GM12878 (cell line): ENCODE measurements around the gene COL4A4.

Source experiments
- HDAC6 ChIP-seq: fragments of 200-600 bp; sonication (generic); IDR thresholded peaks from one replicate; pipeline ENCODE4 v1.8.0; 2017; ENCODE audit warnings: antibody characterized with exemption; ENCODE audit not compliant: unreplicated experiment
- NFYA ChIP-seq: IDR thresholded peaks from 2 replicates; pipeline ENCODE4 v1.6.1; 2011; ENCODE audit warnings: low read depth, mild to moderate bottlenecking, low read length, improper control_type of control experiment, borderline replicate concordance
- SMC3 ChIP-seq: IDR thresholded peaks from 2 replicates; pipeline ENCODE4 v1.6.1; 2011; ENCODE audit warnings: low read length, improper control_type of control experiment, borderline replicate concordance
- STAT1 ChIP-seq: fragments of 450-650 bp; conservative IDR thresholded peaks from 2 replicates; pipeline ENCODE4 v1.6.1; 2014; ENCODE audit warnings: antibody characterized with exemption, mild to moderate bottlenecking
- TF ChIP-seq, protein P1 (sequence below): fragments of 450-650 bp; IDR thresholded peaks from 2 replicates; pipeline ENCODE4 v1.6.1; 2017; ENCODE audit warnings: mild to moderate bottlenecking, moderate library complexity
- TF ChIP-seq, protein P2 (sequence below): fragments of 450-650 bp; formaldehyde crosslinking; IDR thresholded peaks from 2 replicates; pipeline ENCODE4 v1.4.0; 2022; ENCODE audit warnings: mild to moderate bottlenecking, moderate library complexity
- TF ChIP-seq, protein P3 (sequence below), 3 experiments: IDR thresholded peaks in 2 of 3; conservative IDR thresholded peaks in 1 of 3; 2 replicates each; pipeline ENCODE4 v1.5.1; 2011; ENCODE audit warnings: low read depth in 3 of 3, low read length in 3 of 3, mild to moderate bottlenecking in 3 of 3, control low read depth in 2 of 3, moderate library complexity in 2 of 3, inconsistent platforms in 1 of 3, mixed read lengths in 1 of 3; ENCODE audit not compliant: control insufficient read depth in 2 of 3, insufficient read depth in 1 of 3; ENCODE audit errors: extremely low read depth in 1 of 3
- TF ChIP-seq, protein P4 (sequence below): IDR thresholded peaks from 2 replicates; pipeline ENCODE4 v1.6.1; 2012; ENCODE audit warnings: low read length, inconsistent platforms

DNA sequence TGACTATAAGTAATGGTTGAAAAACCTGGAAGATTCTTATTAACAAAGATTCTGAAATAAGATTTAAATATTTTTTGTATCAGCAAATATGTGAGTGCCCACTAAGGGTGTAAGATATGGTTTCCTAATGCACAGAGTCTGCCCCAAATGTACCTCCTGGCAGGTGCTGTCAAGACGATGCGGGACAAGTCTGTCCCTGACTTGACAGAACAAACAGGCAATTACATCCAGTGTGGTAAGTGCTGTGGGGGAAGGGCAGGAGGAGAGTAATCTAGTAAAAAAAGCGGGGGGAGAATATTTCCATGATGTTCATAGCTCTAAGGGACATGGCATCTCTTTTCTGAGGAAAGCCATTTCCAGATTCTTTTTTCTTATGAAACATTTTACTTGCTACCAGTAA lies 127.5 kb downstream of the COL4A4 start:
- TF ChIP-seq, protein P1, sequence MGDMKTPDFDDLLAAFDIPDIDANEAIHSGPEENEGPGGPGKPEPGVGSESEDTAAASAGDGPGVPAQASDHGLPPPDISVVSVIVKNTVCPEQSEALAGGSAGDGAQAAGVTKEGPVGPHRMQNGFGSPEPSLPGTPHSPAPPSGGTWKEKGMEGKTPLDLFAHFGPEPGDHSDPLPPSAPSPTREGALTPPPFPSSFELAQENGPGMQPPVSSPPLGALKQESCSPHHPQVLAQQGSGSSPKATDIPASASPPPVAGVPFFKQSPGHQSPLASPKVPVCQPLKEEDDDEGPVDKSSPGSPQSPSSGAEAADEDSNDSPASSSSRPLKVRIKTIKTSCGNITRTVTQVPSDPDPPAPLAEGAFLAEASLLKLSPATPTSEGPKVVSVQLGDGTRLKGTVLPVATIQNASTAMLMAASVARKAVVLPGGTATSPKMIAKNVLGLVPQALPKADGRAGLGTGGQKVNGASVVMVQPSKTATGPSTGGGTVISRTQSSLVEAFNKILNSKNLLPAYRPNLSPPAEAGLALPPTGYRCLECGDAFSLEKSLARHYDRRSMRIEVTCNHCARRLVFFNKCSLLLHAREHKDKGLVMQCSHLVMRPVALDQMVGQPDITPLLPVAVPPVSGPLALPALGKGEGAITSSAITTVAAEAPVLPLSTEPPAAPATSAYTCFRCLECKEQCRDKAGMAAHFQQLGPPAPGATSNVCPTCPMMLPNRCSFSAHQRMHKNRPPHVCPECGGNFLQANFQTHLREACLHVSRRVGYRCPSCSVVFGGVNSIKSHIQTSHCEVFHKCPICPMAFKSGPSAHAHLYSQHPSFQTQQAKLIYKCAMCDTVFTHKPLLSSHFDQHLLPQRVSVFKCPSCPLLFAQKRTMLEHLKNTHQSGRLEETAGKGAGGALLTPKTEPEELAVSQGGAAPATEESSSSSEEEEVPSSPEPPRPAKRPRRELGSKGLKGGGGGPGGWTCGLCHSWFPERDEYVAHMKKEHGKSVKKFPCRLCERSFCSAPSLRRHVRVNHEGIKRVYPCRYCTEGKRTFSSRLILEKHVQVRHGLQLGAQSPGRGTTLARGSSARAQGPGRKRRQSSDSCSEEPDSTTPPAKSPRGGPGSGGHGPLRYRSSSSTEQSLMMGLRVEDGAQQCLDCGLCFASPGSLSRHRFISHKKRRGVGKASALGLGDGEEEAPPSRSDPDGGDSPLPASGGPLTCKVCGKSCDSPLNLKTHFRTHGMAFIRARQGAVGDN: no peak
- TF ChIP-seq HDAC6 (no peak), SMC3 (no peak), STAT1 (no peak), NFYA (no peak)
- TF ChIP-seq, protein P2, sequence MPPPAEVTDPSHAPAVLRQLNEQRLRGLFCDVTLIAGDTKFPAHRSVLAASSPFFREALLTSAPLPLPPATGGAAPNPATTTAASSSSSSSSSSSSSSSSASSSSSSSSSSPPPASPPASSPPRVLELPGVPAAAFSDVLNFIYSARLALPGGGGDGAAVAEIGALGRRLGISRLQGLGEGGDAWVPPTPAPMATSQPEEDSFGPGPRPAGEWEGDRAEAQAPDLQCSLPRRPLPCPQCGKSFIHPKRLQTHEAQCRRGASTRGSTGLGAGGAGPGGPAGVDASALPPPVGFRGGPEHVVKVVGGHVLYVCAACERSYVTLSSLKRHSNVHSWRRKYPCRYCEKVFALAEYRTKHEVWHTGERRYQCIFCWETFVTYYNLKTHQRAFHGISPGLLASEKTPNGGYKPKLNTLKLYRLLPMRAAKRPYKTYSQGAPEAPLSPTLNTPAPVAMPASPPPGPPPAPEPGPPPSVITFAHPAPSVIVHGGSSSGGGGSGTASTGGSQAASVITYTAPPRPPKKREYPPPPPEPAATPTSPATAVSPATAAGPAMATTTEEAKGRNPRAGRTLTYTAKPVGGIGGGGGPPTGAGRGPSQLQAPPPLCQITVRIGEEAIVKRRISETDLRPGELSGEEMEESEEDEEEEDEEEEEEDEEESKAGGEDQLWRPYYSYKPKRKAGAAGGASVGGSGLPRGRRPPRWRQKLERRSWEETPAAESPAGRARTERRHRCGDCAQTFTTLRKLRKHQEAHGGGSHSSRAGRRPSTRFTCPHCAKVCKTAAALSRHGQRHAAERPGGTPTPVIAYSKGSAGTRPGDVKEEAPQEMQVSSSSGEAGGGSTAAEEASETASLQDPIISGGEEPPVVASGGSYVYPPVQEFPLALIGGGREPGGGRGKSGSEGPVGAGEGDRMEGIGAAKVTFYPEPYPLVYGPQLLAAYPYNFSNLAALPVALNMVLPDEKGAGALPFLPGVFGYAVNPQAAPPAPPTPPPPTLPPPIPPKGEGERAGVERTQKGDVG (CRISPR knock-in tag): no peak
- TF ChIP-seq, protein P3, sequence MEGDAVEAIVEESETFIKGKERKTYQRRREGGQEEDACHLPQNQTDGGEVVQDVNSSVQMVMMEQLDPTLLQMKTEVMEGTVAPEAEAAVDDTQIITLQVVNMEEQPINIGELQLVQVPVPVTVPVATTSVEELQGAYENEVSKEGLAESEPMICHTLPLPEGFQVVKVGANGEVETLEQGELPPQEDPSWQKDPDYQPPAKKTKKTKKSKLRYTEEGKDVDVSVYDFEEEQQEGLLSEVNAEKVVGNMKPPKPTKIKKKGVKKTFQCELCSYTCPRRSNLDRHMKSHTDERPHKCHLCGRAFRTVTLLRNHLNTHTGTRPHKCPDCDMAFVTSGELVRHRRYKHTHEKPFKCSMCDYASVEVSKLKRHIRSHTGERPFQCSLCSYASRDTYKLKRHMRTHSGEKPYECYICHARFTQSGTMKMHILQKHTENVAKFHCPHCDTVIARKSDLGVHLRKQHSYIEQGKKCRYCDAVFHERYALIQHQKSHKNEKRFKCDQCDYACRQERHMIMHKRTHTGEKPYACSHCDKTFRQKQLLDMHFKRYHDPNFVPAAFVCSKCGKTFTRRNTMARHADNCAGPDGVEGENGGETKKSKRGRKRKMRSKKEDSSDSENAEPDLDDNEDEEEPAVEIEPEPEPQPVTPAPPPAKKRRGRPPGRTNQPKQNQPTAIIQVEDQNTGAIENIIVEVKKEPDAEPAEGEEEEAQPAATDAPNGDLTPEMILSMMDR (IDR thresholded peaks at IDR 0.05 in 2 of 3, conservative IDR thresholded peaks at IDR 0.05 in 1 of 3; ENCODE audit: control insufficient read depth in 2 of 3, extremely low read depth in 1 of 3, insufficient read depth in 1 of 3, low read depth in 3 of 3, low read length in 3 of 3): no peak
- TF ChIP-seq, protein P4, sequence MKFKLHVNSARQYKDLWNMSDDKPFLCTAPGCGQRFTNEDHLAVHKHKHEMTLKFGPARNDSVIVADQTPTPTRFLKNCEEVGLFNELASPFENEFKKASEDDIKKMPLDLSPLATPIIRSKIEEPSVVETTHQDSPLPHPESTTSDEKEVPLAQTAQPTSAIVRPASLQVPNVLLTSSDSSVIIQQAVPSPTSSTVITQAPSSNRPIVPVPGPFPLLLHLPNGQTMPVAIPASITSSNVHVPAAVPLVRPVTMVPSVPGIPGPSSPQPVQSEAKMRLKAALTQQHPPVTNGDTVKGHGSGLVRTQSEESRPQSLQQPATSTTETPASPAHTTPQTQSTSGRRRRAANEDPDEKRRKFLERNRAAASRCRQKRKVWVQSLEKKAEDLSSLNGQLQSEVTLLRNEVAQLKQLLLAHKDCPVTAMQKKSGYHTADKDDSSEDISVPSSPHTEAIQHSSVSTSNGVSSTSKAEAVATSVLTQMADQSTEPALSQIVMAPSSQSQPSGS: no peak
